H1 (cell line): ENCODE data around the gene SMPDL3B. TPM values are rescaled to one million over a fixed set of nuclear protein-coding genes. Genes with fewer than 3 reads are reported as not detected.

Source experiments
- BACH1 ChIP-seq: IDR thresholded peaks from 2 replicates; pipeline ENCODE4 v1.6.1; 2012; ENCODE audit warnings: low read length, improper control_type of control experiment
- BCL11A ChIP-seq, 2 experiments: IDR thresholded peaks; one replicate each; pipeline ENCODE4 v1.6.1; 2011; ENCODE audit warnings: low read depth in 2 of 2, low read length in 2 of 2, mild to moderate bottlenecking in 2 of 2
- CEBPB ChIP-seq: IDR thresholded peaks from 2 replicates; pipeline ENCODE4 v1.6.1; 2012; ENCODE audit warnings: low read depth, low read length
- EZH2 ChIP-seq: fragments of 200-600 bp; sonication (generic); IDR thresholded peaks from 2 replicates; pipeline ENCODE4 v1.7.1; 2012; ENCODE audit warnings: low read depth, mild to moderate bottlenecking, moderate library complexity, low read length, inconsistent platforms; ENCODE audit not compliant: severe bottlenecking
- FOSL1 ChIP-seq: IDR thresholded peaks from 2 replicates; pipeline ENCODE4 v1.6.1; 2011; ENCODE audit warnings: mild to moderate bottlenecking, low read depth, low read length, moderate library complexity; ENCODE audit not compliant: insufficient read depth
- HDAC2 ChIP-seq, 2 experiments: fragments of 300-600 bp in 1 of 2; sonication (generic) in 1 of 2; IDR thresholded peaks; 2 replicates each; pipeline ENCODE4 v1.6.1; 2011 to 2012; ENCODE audit warnings: low read depth in 2 of 2, low read length in 2 of 2, mild to moderate bottlenecking in 2 of 2, moderate library complexity in 2 of 2, borderline replicate concordance in 1 of 2, inconsistent platforms in 1 of 2
- MAFK ChIP-seq: IDR thresholded peaks from 2 replicates; pipeline ENCODE4 v1.6.1; 2012; ENCODE audit warnings: low read depth, mild to moderate bottlenecking, improper control_type of control experiment, low read length
- RFX5 ChIP-seq: IDR thresholded peaks from 2 replicates; pipeline ENCODE4 v1.6.1; 2011; ENCODE audit warnings: low read depth, low read length, improper control_type of control experiment, borderline replicate concordance
- TEAD4 ChIP-seq: IDR thresholded peaks from 2 replicates; pipeline ENCODE4 v1.6.1; 2012; ENCODE audit warnings: low read depth, low read length, inconsistent platforms, mixed read lengths
- polyA plus RNA-seq, 7 experiments: library from polyadenylated mRNA; depleted of rRNA in 3 of 7; stranded (reverse) in 5 of 7; unstranded in 2 of 7; fragments of >200 nt in 5 of 7; fragments of 200-250 nt in 2 of 7; gene quantifications; 1 replicate in 5 of 7; 2 replicates in 1 of 7; 4 replicates in 1 of 7; pipeline versions ENCODE4 v1.2.1 to v1.2.3, GENCODE V29; 2011 to 2013; ENCODE audit warnings: missing spikeins in 2 of 7, mixed read lengths in 2 of 7
- total RNA-seq: library from RNA; stranded (reverse); fragmentation: NEBNext Ultra II Directional; extraction: Animal tissue kit (Norgen Biotek cat#: 25700); gene quantifications from 2 replicates; pipeline ENCODE4 v1.2.1, GENCODE V29; 2021
- TF ChIP-seq, protein P1 (sequence below): fragments of 300-600 bp; sonication (generic); IDR thresholded peaks from 2 replicates; pipeline ENCODE4 v1.7.1; 2012; ENCODE audit warnings: low read length, moderate library complexity, mild to moderate bottlenecking, inconsistent platforms; ENCODE audit not compliant: insufficient replicate concordance

Gene SMPDL3B
- total and polyA plus RNA-seq, 2 of the 8 experiments (the other 6 are each of a cell fraction or from before 2014, with no cell fraction given): 54.7 to 143 TPM

DNA sequence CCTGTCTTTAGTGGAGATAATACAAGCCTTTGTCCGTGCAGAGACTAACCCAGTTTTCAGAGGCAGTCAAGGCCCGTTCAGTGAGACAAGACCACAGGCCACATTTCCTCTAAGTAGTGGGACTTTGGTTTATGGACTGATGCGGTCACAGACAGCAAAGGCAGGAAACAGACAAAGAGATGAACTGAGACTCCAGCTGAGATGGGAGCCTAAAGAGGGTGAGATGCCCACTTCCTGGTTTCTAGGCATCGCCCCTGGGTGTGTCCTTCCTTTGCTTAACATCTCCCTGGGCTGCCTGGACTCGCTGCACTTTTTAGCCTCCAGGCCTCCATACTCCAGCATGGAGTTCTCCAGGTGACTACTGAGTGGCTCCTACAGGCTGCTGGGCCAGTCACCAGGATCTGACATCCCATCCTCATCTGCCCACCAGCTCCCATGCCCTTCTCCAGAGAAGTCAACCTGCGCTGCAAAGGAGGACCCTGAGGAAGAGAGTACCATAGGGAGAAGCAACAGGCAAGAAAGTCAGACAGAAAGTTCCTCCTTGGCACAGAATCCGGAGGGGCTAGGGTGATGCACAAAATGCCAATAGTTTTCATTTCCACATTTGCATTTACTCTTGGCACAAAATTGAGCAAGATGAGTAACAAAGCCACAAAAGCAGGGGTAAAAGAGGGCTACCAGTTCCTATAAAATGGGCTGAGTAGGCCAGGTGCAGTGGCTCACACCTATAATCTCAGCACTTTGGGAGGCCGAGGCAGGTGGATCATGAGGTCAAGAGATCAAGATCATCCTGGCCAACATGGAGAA is 47.4 kb upstream of the SMPDL3B start (continued):
- TF ChIP-seq, protein P1, sequence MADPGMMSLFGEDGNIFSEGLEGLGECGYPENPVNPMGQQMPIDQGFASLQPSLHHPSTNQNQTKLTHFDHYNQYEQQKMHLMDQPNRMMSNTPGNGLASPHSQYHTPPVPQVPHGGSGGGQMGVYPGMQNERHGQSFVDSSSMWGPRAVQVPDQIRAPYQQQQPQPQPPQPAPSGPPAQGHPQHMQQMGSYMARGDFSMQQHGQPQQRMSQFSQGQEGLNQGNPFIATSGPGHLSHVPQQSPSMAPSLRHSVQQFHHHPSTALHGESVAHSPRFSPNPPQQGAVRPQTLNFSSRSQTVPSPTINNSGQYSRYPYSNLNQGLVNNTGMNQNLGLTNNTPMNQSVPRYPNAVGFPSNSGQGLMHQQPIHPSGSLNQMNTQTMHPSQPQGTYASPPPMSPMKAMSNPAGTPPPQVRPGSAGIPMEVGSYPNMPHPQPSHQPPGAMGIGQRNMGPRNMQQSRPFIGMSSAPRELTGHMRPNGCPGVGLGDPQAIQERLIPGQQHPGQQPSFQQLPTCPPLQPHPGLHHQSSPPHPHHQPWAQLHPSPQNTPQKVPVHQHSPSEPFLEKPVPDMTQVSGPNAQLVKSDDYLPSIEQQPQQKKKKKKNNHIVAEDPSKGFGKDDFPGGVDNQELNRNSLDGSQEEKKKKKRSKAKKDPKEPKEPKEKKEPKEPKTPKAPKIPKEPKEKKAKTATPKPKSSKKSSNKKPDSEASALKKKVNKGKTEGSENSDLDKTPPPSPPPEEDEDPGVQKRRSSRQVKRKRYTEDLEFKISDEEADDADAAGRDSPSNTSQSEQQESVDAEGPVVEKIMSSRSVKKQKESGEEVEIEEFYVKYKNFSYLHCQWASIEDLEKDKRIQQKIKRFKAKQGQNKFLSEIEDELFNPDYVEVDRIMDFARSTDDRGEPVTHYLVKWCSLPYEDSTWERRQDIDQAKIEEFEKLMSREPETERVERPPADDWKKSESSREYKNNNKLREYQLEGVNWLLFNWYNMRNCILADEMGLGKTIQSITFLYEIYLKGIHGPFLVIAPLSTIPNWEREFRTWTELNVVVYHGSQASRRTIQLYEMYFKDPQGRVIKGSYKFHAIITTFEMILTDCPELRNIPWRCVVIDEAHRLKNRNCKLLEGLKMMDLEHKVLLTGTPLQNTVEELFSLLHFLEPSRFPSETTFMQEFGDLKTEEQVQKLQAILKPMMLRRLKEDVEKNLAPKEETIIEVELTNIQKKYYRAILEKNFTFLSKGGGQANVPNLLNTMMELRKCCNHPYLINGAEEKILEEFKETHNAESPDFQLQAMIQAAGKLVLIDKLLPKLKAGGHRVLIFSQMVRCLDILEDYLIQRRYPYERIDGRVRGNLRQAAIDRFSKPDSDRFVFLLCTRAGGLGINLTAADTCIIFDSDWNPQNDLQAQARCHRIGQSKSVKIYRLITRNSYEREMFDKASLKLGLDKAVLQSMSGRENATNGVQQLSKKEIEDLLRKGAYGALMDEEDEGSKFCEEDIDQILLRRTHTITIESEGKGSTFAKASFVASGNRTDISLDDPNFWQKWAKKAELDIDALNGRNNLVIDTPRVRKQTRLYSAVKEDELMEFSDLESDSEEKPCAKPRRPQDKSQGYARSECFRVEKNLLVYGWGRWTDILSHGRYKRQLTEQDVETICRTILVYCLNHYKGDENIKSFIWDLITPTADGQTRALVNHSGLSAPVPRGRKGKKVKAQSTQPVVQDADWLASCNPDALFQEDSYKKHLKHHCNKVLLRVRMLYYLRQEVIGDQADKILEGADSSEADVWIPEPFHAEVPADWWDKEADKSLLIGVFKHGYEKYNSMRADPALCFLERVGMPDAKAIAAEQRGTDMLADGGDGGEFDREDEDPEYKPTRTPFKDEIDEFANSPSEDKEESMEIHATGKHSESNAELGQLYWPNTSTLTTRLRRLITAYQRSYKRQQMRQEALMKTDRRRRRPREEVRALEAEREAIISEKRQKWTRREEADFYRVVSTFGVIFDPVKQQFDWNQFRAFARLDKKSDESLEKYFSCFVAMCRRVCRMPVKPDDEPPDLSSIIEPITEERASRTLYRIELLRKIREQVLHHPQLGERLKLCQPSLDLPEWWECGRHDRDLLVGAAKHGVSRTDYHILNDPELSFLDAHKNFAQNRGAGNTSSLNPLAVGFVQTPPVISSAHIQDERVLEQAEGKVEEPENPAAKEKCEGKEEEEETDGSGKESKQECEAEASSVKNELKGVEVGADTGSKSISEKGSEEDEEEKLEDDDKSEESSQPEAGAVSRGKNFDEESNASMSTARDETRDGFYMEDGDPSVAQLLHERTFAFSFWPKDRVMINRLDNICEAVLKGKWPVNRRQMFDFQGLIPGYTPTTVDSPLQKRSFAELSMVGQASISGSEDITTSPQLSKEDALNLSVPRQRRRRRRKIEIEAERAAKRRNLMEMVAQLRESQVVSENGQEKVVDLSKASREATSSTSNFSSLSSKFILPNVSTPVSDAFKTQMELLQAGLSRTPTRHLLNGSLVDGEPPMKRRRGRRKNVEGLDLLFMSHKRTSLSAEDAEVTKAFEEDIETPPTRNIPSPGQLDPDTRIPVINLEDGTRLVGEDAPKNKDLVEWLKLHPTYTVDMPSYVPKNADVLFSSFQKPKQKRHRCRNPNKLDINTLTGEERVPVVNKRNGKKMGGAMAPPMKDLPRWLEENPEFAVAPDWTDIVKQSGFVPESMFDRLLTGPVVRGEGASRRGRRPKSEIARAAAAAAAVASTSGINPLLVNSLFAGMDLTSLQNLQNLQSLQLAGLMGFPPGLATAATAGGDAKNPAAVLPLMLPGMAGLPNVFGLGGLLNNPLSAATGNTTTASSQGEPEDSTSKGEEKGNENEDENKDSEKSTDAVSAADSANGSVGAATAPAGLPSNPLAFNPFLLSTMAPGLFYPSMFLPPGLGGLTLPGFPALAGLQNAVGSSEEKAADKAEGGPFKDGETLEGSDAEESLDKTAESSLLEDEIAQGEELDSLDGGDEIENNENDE: no peak
- TF ChIP-seq TEAD4: no peak
- no peak for TF ChIP-seq CEBPB
- no peak for TF ChIP-seq BACH1
- no peak for TF ChIP-seq HDAC2 (IDR thresholded peaks at IDR 0.05; ENCODE audit: borderline replicate concordance in 1 of 2, low read depth in 2 of 2, low read length in 2 of 2)
- no peak for TF ChIP-seq MAFK
- no peak for TF ChIP-seq RFX5
- TF ChIP-seq BCL11A (IDR thresholded peaks at IDR 0.05; ENCODE audit: low read depth in 2 of 2, low read length in 2 of 2): no peak
- TF ChIP-seq EZH2: no peak
- TF ChIP-seq FOSL1: no peak
